C4-2B (cell line): ENCODE measurements around the gene FMNL3.
A peak's percentile ranks its signal among the peaks of the same experiment; 100 is the strongest.

Experiments
- H3K27ac ChIP-seq: fragments of 450-650 bp; 2 replicates; pipeline ENCODE4 v1.5.1; 2017
- CTCF ChIP-seq: fragments of 450-650 bp; conservative IDR thresholded peaks from 2 replicates; pipeline ENCODE4 v1.5.1; 2017; ENCODE audit warnings: mild to moderate bottlenecking
- ZFX ChIP-seq: fragments of 450-650 bp; IDR thresholded peaks from 2 replicates; pipeline ENCODE4 v1.6.1; 2017

Gene FMNL3

GRCh38 chr12:49646331-49646830 lies 60.8 kb downstream of the FMNL3 start:
- no peak overlapping the region for H3K27ac ChIP-seq
- TF ChIP-seq CTCF, result no peak
- no peak for TF ChIP-seq ZFX

DNA sequence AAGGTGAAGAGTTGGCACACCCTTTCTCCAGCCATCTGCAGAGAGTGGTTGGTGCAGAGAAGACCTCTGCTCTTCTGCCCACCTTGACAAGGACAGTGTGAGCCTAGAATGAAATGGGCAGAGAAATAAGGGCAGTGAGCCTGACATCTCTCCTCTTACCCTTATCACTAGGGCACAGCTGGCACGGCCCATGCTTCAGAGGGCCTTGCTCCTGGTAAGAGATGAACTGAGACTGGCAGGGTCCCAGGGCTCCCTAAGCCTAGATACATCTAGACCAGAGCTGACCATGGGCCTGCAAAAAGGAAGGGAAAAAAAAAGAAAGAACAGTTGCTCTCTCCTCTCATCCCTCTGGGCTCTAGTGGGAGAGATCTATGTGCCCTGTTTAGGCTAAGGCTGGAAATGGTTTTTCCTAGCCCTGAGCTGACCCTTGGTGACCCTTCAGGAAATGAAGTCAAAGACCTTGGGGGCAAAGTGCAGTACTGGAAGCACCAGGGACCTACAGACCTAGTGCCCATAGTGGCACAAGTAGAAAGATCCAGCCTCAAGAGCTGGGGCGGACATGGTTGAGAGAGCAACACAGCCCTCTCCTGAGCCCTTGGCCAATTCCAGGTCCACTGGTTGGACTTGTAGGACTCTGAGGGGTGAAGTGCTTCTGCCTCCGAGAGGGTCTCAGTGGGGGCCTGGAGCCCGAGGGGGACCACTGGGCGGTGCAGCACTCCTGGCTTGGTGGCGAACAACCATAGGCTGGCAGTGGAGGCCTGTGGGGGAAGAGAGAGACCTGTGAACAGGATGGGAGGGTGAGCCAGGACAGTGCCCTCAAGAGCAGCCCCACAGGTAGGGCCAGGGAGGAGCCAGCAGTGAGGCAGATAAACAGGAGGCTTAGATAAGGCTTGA lies 61.8 kb downstream of the FMNL3 start:
- no peak overlapping the region for H3K27ac ChIP-seq
- TF ChIP-seq ZFX (no peak), CTCF (no peak)

DNA sequence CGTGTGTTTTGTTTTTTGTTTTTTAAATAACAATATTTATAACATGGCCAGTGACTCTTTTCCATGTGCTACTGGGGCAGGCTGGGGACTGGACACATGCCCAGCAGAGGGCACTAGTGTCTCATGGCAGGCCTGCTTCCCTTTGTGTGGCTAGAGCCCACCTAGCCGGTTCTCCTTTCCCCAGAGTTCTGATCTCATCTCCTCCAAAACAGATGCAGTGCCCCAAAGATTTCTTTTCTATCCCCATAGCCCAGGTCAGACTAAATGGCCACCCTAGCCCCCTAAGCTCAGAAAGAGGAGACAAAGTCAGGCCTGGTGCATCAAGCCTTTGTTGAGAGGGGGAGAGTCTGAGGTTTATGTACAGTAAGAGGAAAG lies 62.6 kb downstream of the FMNL3 start:
- no peak overlapping the region for H3K27ac ChIP-seq
- TF ChIP-seq CTCF, result peak; percentile 94
- TF ChIP-seq ZFX, result no peak

DNA sequence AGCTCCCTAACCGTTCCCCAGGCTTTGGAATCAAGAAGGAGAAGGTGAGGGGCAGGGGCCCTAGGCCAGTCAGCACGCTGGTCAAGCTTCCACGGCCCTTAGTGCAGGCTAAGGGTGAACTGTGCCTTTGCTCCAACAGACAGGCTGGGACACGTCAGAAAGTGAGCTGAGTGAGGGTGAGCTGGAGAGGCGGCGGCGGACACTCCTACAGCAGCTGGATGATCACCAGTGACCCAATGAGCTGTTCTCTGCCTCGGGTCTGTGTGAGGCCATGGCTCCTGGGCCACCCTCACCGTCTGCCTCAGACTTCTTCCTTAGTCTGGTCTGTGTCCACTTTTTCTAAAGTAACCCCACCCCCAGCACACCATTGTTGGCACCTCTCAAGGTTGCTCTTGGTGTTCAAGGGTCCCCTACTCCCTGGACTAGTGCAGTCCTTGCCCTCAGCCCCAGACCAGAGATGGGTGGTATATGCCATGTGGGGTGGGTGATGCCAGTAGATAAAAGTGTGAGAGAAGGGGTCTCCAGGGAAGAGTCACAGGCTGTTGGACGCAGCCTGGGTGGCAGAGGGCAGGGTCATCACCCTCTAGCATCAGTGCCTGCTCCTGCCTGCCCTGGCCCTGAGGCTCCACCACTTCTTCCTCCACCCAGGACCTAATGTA lies 63.1 kb downstream of the FMNL3 start:
- no peak overlapping the region for H3K27ac ChIP-seq
- no peak for TF ChIP-seq ZFX
- no peak for TF ChIP-seq CTCF

DNA sequence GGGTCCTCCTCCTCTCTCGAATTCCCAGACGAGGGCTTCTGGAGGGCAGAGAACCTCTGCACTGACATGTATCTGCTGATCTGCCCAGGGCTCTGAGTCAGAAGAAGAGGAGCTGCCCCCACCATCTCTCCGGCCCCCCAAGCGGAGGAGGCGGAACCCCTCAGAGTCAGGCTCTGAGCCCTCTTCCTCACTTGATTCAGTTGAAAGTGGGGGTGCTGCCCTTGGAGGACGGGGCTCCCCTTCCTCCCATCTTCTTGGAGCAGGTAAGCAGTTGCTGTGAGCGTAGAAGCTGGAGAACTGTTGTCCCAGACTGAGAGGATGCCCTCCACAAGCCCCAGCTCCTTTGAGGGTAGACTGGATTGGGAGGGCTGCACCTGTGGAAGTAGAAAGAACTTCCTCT lies 64.1 kb downstream of the FMNL3 start:
- TF ChIP-seq CTCF (no peak), ZFX (no peak)
- no peak overlapping the region for H3K27ac ChIP-seq

DNA sequence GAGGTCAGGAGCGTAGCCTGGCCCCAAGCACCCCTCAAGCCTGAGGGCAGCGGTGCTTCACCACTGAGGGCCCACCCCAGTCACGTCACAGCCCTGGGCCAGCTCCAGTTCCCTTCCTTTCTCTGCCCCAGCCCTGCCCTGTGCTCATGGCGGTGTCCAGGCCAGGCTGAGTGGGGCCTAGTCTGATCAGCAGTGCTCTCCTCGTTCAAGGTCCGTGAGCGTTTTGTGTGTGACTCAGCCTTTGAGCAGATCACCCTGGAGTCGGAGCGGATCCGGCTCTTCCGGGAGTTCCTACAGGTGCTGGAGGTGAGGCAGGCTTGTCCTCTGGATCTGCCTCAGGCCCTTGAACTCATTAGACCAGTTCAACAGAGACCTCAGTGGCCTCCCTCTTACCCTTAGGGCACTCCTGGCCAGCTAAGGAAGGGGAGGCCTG lies 64.8 kb downstream of the FMNL3 start:
- TF ChIP-seq CTCF, result no peak
- no peak for TF ChIP-seq ZFX
- no peak overlapping the region for H3K27ac ChIP-seq

DNA sequence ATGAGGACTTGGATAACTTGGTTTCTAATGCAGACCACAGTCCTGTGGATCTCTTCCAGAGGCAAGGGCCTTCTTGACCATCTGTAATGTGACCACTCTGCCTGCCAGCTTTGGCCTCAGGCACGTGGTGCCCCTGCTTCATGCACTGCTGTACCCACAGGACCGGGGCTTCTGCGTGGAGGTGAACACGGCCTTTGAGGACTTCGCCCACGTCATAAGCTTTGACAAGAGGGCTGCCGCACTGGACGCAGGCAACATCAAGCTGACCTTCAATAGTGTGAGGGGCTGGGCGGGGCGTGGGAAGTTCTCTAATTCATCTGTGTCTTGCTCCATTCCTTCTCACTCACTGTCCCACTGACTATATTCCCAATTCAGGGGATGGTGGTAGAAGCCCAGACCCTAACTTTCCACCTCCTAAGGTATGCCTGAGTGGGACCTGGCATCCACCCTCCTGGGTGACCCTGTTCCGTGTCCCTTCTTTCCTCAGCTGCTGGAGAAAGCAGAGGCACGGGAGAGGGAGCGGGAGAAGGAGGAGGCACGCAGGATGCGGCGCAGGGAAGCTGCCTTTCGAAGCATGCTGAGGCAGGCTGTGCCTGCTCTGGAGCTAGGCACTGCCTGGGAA lies 65.3 kb downstream of the FMNL3 start:
- TF ChIP-seq ZFX (no peak), CTCF (no peak)
- H3K27ac ChIP-seq, result no peak overlapping the region
